HEK293T (cell line): ENCODE measurements around the gene SH2B2.

Source experiments
- CTCF ChIA-PET: fragments of 350-600 bp; formaldehyde crosslinking; extraction: SDS; loops from one replicate; lab custom pipeline; 2021; ENCODE audit warnings: antibody characterized with exemption, inconsistent platforms; lab: Yijun Ruan, JAX
- POLR2A ChIA-PET: fragments of 350-600 bp; formaldehyde crosslinking; extraction: SDS; loops from one replicate; lab custom pipeline; 2020; ENCODE audit warnings: antibody characterized with exemption, inconsistent platforms; lab: Yijun Ruan, JAX
- DNase-seq: peaks from one replicate; pipeline ENCODE4 v3.0.0; 2012; ENCODE audit warnings: mixed read lengths; ENCODE audit errors: extremely low spot score
- ARNT ChIP-seq: fragments of 450-650 bp; IDR thresholded peaks from 2 replicates; pipeline ENCODE4 v1.6.1; 2017; ENCODE audit warnings: mild to moderate bottlenecking
- BHLHE40 ChIP-seq: fragments of 450-650 bp; IDR thresholded peaks from 2 replicates; pipeline ENCODE4 v1.6.1; 2016; ENCODE audit warnings: mild to moderate bottlenecking, moderate library complexity, borderline replicate concordance
- CTBP1 ChIP-seq: fragments of 450-650 bp; IDR thresholded peaks from 2 replicates; pipeline ENCODE4 v1.6.1; 2016; ENCODE audit warnings: borderline replicate concordance
- ELF4 ChIP-seq: fragments of 450-650 bp; IDR thresholded peaks from 2 replicates; pipeline ENCODE4 v1.6.1; 2017; ENCODE audit warnings: antibody characterized with exemption
- FOXA1 ChIP-seq: fragments of 450-650 bp; IDR thresholded peaks from 2 replicates; pipeline ENCODE4 v1.6.1; 2016; ENCODE audit warnings: mild to moderate bottlenecking
- FOXK2 ChIP-seq: fragments of 450-650 bp; IDR thresholded peaks from 2 replicates; pipeline ENCODE4 v1.6.1; 2016; ENCODE audit warnings: mild to moderate bottlenecking
- FOXM1 ChIP-seq: fragments of 450-650 bp; IDR thresholded peaks from 2 replicates; pipeline ENCODE4 v1.6.1; 2017; ENCODE audit warnings: mild to moderate bottlenecking, borderline replicate concordance
- HDGF ChIP-seq: fragments of 450-650 bp; IDR thresholded peaks from 2 replicates; pipeline ENCODE4 v1.6.1; 2017; ENCODE audit warnings: antibody characterized with exemption, borderline replicate concordance
- L3MBTL2 ChIP-seq: fragments of 450-650 bp; conservative IDR thresholded peaks from 2 replicates; pipeline ENCODE4 v1.6.1; 2016; ENCODE audit warnings: mild to moderate bottlenecking
- LEF1 ChIP-seq: fragments of 450-650 bp; IDR thresholded peaks from 2 replicates; pipeline ENCODE4 v1.6.1; 2017; ENCODE audit warnings: mild to moderate bottlenecking, borderline replicate concordance
- NFRKB ChIP-seq: fragments of 450-650 bp; IDR thresholded peaks from 2 replicates; pipeline ENCODE4 v1.6.1; 2016; ENCODE audit warnings: mild to moderate bottlenecking, moderate library complexity
- SP1 ChIP-seq: fragments of 450-650 bp; IDR thresholded peaks from 2 replicates; pipeline ENCODE4 v1.6.1; 2017
- SUZ12 ChIP-seq: fragments of 450-650 bp; IDR thresholded peaks from 2 replicates; pipeline ENCODE4 v1.6.1; 2016; ENCODE audit warnings: mild to moderate bottlenecking
- TARDBP ChIP-seq: fragments of 450-650 bp; IDR thresholded peaks from 2 replicates; pipeline ENCODE4 v1.6.1; 2016
- ZNF384 ChIP-seq: fragments of 450-650 bp; IDR thresholded peaks from 2 replicates; pipeline ENCODE4 v1.6.1; 2016
- TF ChIP-seq, protein P1 (sequence below): fragments of 450-650 bp; IDR thresholded peaks from 2 replicates; pipeline ENCODE4 v1.6.1; 2016

The SH2B2 gene

DNA sequence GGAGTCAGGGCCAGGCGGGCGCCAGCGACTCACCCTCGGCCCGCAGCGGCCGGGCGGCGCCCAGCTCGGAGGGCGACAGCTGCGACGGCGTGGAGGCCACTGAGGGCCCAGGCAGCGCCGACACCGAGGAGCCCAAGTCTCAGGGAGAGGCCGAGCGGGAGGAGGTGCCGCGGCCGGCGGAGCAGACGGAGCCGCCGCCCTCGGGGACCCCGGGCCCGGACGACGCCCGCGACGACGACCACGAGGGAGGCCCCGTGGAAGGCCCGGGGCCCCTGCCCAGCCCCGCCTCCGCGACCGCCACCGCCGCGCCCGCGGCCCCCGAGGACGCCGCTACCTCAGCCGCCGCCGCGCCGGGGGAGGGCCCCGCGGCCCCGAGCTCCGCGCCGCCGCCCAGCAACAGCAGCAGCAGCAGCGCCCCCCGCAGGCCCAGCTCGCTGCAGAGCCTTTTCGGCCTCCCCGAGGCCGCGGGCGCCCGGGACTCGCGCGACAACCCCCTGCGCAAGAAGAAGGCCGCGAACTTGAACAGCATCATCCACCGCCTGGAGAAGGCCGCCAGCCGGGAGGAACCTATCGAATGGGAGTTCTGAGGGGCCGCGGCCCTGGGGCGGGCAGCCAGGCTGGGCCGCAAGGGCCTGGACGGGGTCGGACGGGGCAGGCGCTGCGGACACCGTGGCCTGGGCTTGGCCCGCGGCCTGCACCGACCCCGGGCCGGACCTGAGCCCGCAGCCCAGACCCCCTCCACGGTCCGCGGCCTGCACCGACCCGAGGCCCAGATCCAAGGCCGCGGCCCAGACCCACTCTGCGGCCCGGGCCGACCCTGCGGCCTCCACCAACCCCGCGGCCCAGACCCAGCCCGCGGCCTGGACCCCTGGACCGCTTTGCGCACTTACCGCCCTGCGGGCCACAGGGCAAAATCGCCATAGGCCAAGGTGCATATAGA is 37.9 kb upstream of the SH2B2 start:
- TF ChIP-seq NFRKB (no peak), CTBP1 (no peak), ZNF384 (no peak), ELF4 (no peak), BHLHE40 (no peak), FOXK2 (no peak), FOXM1 (no peak), LEF1 (no peak), ARNT (no peak), SP1 (no peak), L3MBTL2 (no peak), HDGF (no peak), FOXA1 (no peak), TARDBP (no peak), SUZ12 (no peak)
- TF ChIP-seq, protein P1, sequence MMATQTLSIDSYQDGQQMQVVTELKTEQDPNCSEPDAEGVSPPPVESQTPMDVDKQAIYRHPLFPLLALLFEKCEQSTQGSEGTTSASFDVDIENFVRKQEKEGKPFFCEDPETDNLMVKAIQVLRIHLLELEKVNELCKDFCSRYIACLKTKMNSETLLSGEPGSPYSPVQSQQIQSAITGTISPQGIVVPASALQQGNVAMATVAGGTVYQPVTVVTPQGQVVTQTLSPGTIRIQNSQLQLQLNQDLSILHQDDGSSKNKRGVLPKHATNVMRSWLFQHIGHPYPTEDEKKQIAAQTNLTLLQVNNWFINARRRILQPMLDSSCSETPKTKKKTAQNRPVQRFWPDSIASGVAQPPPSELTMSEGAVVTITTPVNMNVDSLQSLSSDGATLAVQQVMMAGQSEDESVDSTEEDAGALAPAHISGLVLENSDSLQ, result no peak
- ChIA-PET CTCF (no interaction called here), POLR2A (no interaction called here)
- no peak for DNase-seq

- no peak for TF ChIP-seq ZNF384
- TF ChIP-seq FOXM1, result no peak
- CTCF ChIA-PET, result no interaction called here
- DNase-seq, result no peak
- POLR2A ChIA-PET, result no interaction called here
Measured at GRCh38 chr7:102251531-102252365, 34.9 kb upstream of the SH2B2 start.

DNA sequence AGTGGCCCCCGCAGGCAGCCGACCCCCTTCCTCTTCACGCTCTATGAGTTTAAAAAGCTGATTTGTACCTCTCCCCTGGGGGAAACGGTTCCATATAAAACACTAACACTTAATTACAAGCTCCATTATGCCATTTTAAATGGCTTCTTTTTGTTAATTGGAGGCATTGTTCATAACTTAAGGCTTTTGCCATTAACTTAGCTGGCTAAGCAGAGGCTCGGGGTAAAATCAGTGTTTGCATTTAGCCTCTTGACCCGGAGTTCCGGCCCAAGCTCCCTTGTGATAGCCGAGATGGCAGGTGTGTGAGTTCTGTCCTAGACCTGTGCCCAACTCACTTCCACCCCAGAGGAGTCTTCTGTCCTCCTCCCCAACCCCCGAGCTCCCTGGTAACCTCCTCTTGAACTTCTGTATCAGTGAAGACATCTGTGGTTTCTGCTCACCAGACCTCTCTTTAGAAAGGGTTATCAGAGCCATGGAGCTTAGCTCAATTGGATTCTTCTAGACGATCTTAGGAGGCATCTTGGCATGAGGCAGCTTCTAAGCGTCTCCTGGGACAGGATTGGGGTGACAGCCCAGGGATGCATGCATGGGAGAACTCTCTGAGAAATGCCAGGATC is 34.2 kb upstream of the SH2B2 start:
- CTCF ChIA-PET, result no interaction called here
- POLR2A ChIA-PET, result no interaction called here
- DNase-seq, result no peak
- no peak for TF ChIP-seq FOXK2
- no peak for TF ChIP-seq TARDBP
- no peak for TF ChIP-seq HDGF
- no peak for TF ChIP-seq L3MBTL2
- TF ChIP-seq ARNT, result no peak
- TF ChIP-seq FOXM1, result no peak
- no peak for TF ChIP-seq FOXA1
- TF ChIP-seq, protein P1, result no peak
- TF ChIP-seq NFRKB, result no peak
- no peak for TF ChIP-seq ELF4
- no peak for TF ChIP-seq SUZ12

DNA sequence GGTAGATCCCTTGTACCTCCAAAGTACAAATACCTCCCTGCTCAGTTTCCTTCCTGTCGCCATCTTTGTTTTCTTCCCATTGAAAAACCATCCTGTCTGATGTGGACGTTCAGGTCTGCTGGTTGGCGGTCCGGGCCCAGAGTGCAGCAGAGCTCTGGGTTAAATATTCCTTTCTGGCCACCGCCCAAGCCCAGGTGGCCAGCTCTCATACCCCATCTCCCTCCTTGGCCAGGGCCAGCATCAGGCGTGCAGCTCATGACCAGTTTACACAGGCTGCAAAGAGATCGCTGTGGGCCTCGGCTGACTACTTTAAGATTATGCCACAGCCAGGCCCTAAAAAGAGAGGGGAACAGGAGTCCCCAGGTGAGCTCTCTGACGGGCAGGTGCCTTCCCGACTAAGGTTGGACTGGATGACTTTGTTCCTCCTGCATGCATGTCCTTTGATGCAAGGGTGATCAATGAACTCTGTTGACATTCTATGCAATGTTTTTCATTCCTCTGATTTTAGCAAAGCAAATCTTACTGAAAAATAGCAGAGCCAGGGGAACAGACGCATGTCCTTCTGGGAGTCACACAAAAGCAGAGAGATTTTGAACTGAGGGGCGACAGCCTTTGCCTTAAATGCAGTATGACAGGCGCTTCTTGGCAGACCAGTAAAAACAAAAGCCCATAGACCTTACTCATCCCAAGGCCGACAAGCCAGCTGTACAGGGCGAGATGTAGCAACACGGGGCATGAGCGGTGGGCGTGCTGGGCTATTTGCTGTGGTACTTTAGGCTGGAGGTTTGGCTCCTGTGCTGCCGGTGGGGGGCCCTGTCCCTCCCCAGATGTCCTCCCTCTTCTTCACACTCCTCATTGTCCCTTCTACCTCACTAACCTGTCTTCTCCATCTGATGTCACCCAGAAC is 33.3 kb upstream of the SH2B2 start:
- TF ChIP-seq, protein P1, result no peak
- no peak for TF ChIP-seq SUZ12
- TF ChIP-seq ZNF384, result no peak
- TF ChIP-seq TARDBP, result no peak
- TF ChIP-seq FOXA1, result no peak
- no peak for TF ChIP-seq SP1
- TF ChIP-seq BHLHE40, result no peak
- TF ChIP-seq LEF1, result no peak
- no peak for TF ChIP-seq HDGF
- TF ChIP-seq FOXK2, result no peak
- no peak for TF ChIP-seq FOXM1
- TF ChIP-seq CTBP1, result no peak
- TF ChIP-seq L3MBTL2, result no peak
- no peak for TF ChIP-seq ELF4
- no peak for DNase-seq
- ChIA-PET CTCF (no interaction called here), POLR2A (no interaction called here)

DNA sequence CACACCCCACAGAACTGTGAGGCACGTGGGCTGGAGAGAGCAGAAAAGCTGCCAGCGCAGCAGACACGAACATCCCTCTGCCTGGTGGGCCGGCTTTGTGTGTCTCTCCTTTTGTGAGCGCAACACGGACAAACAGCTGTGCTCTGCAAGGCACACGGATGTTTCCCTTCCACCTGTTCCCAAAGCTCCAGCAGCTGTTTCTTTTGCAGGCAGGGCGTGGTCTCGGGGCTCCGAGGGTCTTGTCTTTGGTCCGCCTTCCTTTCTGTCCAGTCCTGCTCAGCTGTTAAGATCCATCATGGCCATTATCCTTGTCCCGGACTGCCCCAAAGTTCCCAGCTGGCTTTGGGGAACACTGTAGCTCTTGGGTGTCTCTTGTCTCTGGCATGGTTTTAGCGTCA is 32.7 kb upstream of the SH2B2 start:
- POLR2A ChIA-PET, result no interaction called here
- DNase-seq, result no peak
- TF ChIP-seq, protein P1, result no peak
- TF ChIP-seq TARDBP (no peak), FOXK2 (no peak), ZNF384 (no peak), CTBP1 (no peak), HDGF (no peak), ELF4 (no peak), FOXA1 (no peak), FOXM1 (no peak)
- CTCF ChIA-PET, result no interaction called here
